ENCODE data around the gene RBM33. TPM values are rescaled to one million over a fixed set of nuclear protein-coding genes. Genes with fewer than 3 reads are reported as not detected.

The RBM33 gene
- total RNA-seq, 1 donor from 2014 or later, result 75.2 TPM

DNA sequence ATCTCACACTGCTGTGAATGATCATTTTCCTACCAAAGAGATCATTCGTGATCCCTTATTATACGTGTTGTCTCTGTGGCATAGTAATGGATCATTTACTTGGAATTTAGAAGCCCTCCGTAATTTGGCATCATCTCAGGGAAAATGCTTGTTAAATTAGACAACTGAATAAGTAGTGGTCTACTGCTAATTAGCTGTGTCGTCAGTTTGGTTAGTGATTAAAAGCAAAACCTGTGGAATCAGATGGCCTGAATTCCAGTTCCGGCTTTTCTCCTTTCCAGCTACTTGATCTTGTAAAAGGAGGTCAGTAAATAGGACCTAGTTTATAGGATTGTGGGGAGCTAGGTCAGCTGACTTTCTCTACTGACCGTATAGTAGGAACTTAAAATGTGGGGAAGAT, 65.6 kb downstream of the RBM33 start:
- Mint-ChIP-seq H3K36me3 (ENCODE audit: low read depth) (peaks cover 51% of the 10 kb centered on the region), H3K27me3 (ENCODE audit: insufficient read depth) (no peaks in the 10 kb centered on the region), H3K27ac (no peak overlapping the region), H3K9me3 (no peaks in the 10 kb centered on the region), H3K4me1 (ENCODE audit: low read depth) (peaks cover 17% of the 10 kb centered on the region), H3K4me3 (no peak overlapping the region)
- DNase-seq (ENCODE audit: low spot score), result no peak
- intact Hi-C loops (cut with micrococcal nuclease), result no loop called here

DNA sequence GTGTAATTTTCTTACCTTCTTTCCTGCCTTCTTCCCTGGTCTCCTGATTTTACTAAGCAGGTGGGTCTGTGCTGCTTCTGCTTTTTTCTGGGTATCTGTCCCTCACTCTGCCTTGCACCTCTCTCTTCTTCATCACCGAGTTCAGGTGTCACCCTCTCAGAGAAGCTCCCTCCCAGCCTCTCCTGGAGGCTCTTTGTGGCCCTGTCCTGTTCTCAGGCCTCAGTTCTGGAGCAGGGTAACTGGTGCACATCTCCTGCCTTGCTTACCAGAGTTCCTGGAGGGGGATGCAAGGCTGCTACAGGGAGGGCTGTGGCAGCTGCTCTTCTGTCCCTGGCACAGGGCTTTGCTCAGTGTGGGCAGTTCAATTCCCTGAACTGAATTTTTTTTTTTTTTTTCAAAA, 66.1 kb downstream of the RBM33 start:
- Mint-ChIP-seq H3K4me1 (ENCODE audit: low read depth) (peaks cover 17% of the 10 kb centered on the region), H3K36me3 (ENCODE audit: low read depth) (peaks cover 46% of the 10 kb centered on the region), H3K27me3 (ENCODE audit: insufficient read depth) (no peaks in the 10 kb centered on the region), H3K4me3 (no peak overlapping the region), H3K27ac (no peak overlapping the region), H3K9me3 (no peaks in the 10 kb centered on the region)
- intact Hi-C loops (cut with micrococcal nuclease), result no loop called here
- DNase-seq (ENCODE audit: low spot score), result no peak

DNA sequence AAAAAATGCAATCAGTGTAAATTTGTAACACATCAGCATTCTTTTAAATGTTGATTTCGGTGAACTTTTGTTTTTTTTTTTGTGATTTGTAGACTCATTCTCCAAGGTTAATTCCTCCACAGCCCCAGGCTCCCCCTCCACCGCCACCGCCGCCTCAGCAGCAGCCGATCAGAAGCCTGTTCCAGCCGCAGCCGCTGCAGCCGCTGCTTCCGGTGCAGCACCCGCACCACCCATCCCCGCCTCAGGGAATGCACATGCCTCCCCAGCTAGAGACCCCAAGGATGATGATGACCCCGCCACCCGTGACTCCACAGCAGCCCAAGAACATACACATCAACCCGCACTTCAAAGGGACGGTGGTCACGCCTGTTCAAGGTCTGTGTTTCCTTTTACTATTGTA, 66.6 kb downstream of the RBM33 start:
- Mint-ChIP-seq H3K27me3 (ENCODE audit: insufficient read depth) (no peaks in the 10 kb centered on the region), H3K4me1 (ENCODE audit: low read depth) (peaks cover 17% of the 10 kb centered on the region), H3K27ac (peak overlapping the region; percentile 18), H3K4me3 (no peak overlapping the region), H3K36me3 (ENCODE audit: low read depth) (peaks cover 42% of the 10 kb centered on the region), H3K9me3 (no peaks in the 10 kb centered on the region)
- no peak for DNase-seq (ENCODE audit: low spot score)
- intact Hi-C loops (cut with micrococcal nuclease), result no loop called here

DNA sequence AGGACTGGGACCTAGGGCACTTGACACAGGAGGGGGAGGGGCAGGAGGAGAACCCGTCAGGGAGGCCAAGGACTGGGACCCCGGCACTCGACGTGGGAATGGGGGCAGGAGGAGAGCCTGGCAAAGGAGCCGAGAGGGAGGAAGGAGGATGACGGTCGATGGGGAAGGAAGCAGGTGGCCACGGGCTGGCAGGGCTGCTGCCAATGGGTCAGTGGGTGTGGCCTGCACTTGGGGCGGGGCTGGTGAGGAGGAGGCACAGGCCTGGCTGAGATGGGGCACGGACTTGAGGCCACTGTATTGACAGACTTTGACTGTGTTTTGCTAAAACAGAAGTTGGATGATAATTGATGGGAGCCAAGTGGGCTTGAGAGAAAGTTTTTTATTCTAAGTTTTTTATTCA, 68.9 kb downstream of the RBM33 start:
- H3K4me1 Mint-ChIP-seq (ENCODE audit: low read depth), result peaks cover 17% of the 10 kb centered on the region
- H3K9me3 Mint-ChIP-seq, result no peaks in the 10 kb centered on the region
- intact Hi-C loops (cut with micrococcal nuclease), result no loop called here
- no peak overlapping the region for H3K4me3 Mint-ChIP-seq
- no peaks in the 10 kb centered on the region for H3K27me3 Mint-ChIP-seq (ENCODE audit: insufficient read depth)
- peaks cover 37% of the 10 kb centered on the region for H3K36me3 Mint-ChIP-seq (ENCODE audit: low read depth)
- DNase-seq (ENCODE audit: low spot score), result no peak
- H3K27ac Mint-ChIP-seq, result peak overlapping the region; percentile 9

DNA sequence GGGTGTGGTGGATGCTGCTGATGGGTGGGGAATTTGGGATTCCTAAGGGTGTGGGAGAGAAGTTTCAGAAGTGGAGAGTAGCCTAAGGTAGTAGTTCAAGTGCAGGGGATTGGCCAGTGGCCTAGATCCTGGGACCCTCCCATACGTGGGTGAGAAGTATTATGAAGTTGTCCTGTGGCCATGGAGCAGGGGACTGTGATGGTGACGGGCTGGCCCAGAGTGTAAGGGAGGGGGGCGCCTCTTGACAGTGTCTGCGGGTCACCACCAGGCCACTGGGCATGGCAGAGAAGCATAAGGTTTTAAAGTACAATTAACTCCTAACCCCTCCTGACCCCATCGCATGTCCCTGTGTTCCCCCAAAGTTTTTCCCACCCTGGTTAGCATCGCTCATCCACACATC, 70.2 kb downstream of the RBM33 start:
- no peaks in the 10 kb centered on the region for H3K9me3 Mint-ChIP-seq
- no peak overlapping the region for H3K27ac Mint-ChIP-seq
- H3K36me3 Mint-ChIP-seq (ENCODE audit: low read depth), result peaks cover 39% of the 10 kb centered on the region
- no peak overlapping the region for H3K4me3 Mint-ChIP-seq
- intact Hi-C loops (cut with micrococcal nuclease), result no loop called here
- DNase-seq (ENCODE audit: low spot score), result no peak
- H3K4me1 Mint-ChIP-seq (ENCODE audit: low read depth), result peaks cover 17% of the 10 kb centered on the region
- no peaks in the 10 kb centered on the region for H3K27me3 Mint-ChIP-seq (ENCODE audit: insufficient read depth)

DNA sequence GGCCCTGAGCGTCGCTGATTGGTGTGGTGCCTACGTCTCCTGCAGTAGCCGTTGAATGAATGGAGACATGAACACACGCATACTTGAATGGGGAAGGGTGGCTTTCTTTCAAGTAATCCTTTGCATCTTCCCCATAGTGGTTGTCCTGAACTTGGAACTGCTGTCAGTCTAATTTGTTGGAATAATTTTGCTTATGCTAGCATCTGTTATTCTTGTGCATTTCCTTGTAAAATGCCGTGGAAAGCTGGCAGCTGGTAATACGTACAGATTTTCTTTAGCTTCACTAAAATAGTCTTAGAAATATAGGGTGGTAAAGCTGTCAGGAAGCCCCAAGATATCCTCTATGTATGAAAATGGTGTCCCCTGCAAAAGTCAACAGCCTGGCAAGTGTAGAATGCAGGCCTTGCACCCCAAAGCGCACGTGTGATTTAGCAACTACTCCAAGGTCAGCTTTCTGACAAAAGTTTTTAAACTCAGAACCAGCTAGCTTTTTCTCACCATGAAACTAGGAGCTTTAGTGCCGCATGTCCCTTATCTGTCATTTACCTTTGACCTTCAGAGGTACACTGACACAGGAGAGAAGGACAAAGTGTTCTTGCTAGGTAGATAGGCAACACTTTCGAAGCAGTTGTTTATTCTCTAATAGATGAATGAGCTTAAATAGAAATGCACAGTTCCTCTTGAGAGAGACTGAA, 70.8 kb downstream of the RBM33 start:
- H3K4me1 Mint-ChIP-seq (ENCODE audit: low read depth), result peaks cover 17% of the 10 kb centered on the region
- H3K36me3 Mint-ChIP-seq (ENCODE audit: low read depth), result peaks cover 39% of the 10 kb centered on the region
- intact Hi-C loops (cut with micrococcal nuclease), result no loop called here
- H3K4me3 Mint-ChIP-seq, result no peak overlapping the region
- DNase-seq (ENCODE audit: low spot score), result no peak
- H3K27ac Mint-ChIP-seq, result no peak overlapping the region
- H3K9me3 Mint-ChIP-seq, result no peaks in the 10 kb centered on the region
- H3K27me3 Mint-ChIP-seq (ENCODE audit: insufficient read depth), result no peaks in the 10 kb centered on the region

DNA sequence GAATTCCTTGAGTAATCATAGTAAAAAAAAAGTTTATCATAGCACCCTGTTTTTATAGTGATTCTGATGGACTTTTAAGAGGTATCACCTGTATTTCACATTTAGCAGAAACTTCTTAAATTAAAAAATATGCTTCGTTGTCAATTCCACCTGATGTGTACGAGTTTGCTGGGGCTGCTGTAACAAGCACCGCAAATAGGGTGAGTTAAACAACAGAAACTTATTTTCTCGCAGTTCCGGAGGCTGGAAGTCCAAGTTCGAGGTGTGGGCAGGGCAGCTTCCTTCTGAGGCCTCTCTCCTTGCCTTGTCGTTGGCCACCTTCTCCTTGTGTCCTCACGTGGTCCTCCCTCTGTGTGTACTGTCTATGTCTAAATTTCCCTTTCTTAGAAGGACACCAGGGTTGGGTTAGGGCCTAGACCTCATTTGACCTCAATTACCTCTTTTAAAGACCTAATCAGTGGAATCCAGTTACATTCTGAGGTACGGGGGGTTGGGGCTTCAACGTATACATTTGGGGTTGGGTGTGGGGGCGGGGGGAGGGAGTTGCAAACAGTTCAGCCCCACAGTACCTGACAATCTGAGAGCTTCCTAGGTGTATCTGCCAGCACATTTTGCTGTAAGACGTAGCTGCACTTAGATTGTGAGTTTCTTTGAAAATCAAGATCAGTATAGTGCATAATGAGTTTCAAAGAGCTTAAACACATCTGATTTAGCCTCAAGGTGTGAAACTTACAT, 72.7 kb downstream of the RBM33 start:
- no peak for DNase-seq (ENCODE audit: low spot score)
- intact Hi-C loops (cut with micrococcal nuclease), result no loop called here
- H3K27me3 Mint-ChIP-seq (ENCODE audit: insufficient read depth), result no peaks in the 10 kb centered on the region
- peaks cover 16% of the 10 kb centered on the region for H3K4me1 Mint-ChIP-seq (ENCODE audit: low read depth)
- no peaks in the 10 kb centered on the region for H3K9me3 Mint-ChIP-seq
- no peak overlapping the region for H3K4me3 Mint-ChIP-seq
- H3K36me3 Mint-ChIP-seq (ENCODE audit: low read depth), result peaks cover 25% of the 10 kb centered on the region
- H3K27ac Mint-ChIP-seq, result no peak overlapping the region

DNA sequence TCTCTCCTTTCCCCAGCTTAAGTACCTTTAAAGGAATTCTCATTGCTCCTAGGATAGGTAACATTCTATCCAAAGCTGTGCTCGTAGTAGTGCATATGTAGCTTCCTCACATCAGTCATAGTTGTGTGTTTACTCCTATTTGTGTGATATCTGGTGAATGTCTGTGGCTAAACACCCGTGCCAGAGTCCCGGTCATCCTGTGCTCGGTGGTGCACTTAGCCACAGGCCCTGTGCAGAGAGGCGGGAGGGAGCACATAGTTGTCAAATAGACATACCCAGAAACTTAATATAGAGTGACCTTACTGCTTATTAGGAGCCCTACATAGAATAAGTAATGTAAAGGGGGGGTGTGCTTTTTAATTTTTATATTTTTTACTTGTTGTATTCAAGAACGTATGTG, 76.6 kb downstream of the RBM33 start:
- H3K27ac Mint-ChIP-seq, result peak overlapping the region; percentile 6
- no peaks in the 10 kb centered on the region for H3K4me1 Mint-ChIP-seq (ENCODE audit: low read depth)
- peaks cover 16% of the 10 kb centered on the region for H3K36me3 Mint-ChIP-seq (ENCODE audit: low read depth)
- DNase-seq (ENCODE audit: low spot score), result no peak
- intact Hi-C loops (cut with micrococcal nuclease), result no loop called here
- no peak overlapping the region for H3K4me3 Mint-ChIP-seq
- no peaks in the 10 kb centered on the region for H3K27me3 Mint-ChIP-seq (ENCODE audit: insufficient read depth)
- H3K9me3 Mint-ChIP-seq, result no peaks in the 10 kb centered on the region

DNA sequence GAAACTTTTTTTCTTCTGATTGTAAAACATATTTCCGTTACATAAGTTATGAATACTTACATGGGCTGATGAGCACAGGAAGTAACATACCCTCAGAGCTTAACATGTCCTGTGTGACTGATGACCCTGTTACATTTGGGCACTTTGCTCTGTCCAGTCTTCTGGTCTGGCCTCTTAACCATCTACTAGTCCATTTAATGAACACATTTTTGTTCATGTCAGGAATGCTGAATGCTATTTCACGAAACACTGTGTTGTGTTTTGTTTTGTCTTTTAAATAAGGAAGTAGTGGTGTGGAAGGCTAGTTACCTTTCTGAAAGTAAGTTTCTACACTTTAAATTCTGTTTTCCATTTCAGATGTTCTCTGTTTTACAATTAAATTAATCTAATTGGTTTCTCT, 77.7 kb downstream of the RBM33 start:
- intact Hi-C loops (cut with micrococcal nuclease), result no loop called here
- H3K27ac Mint-ChIP-seq, result no peak overlapping the region
- DNase-seq (ENCODE audit: low spot score), result no peak
- H3K4me1 Mint-ChIP-seq (ENCODE audit: low read depth), result no peaks in the 10 kb centered on the region
- H3K9me3 Mint-ChIP-seq, result no peaks in the 10 kb centered on the region
- peaks cover 12% of the 10 kb centered on the region for H3K36me3 Mint-ChIP-seq (ENCODE audit: low read depth)
- H3K27me3 Mint-ChIP-seq (ENCODE audit: insufficient read depth), result no peaks in the 10 kb centered on the region
- no peak overlapping the region for H3K4me3 Mint-ChIP-seq

DNA sequence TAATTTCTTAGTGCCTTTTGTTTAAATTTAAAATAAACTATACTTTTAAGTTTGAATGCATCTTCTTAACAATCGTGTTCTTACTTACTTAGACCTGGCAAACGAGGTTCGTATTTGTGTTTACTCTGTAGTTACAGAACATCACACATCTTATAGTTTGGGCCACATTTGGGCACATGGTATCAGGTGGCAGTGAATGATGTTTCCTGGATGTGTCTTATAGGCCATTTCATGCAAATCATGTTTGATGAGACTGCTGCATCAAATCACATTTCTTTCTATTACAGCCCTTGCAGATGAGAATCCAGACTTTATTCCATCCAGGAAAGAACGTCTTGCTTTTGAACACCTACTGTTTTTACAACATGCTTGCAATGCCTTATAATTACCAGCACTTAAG, 78.5 kb downstream of the RBM33 start:
- intact Hi-C loops (cut with micrococcal nuclease), result no loop called here
- Mint-ChIP-seq H3K9me3 (no peaks in the 10 kb centered on the region), H3K4me3 (no peak overlapping the region)

DNA sequence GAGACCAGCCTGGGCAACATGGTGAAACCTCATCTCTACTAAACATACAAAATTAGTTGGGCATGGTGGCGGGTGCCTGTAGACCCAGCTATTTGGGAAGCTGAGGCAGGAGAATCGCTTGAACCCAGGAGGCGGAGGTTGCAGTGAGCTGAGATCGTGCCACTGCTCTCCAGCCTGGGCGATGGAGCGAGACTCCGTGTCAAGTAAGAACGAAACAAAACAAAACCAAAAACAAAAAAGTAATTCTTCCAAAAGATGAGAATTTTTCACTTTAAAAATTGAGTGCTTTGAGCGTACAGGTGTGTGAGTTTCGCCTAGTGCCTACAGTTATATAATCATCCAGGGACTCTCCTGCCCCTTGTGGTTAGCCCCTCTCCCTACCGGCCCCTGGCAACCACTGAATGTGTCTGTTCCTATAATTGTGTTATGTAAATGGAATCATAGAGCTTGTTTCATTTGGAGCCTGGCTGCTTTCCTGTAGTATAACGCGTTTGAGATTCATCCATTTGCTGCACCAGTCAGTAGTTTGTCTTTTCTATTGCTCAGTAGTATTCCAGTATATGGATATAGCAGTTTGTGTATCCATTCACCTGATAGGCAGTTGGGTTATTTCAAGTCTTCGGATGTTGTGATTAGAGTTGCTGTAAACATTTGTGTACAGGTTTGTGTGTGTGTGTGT, 80.0 kb downstream of the RBM33 start:
- Mint-ChIP-seq H3K4me3 (no peak overlapping the region), H3K9me3 (no peaks in the 10 kb centered on the region), H3K27ac (no peak overlapping the region), H3K4me1 (ENCODE audit: low read depth) (peaks cover 6% of the 10 kb centered on the region), H3K27me3 (ENCODE audit: insufficient read depth) (no peaks in the 10 kb centered on the region), H3K36me3 (ENCODE audit: low read depth) (peaks cover 20% of the 10 kb centered on the region)
- intact Hi-C loops (cut with micrococcal nuclease), result no loop called here
- DNase-seq (ENCODE audit: low spot score), result no peak

More for the DNA sequence above, 78.5 kb downstream of the RBM33 start:
- DNase-seq (ENCODE audit: low spot score), result no peak
- Mint-ChIP-seq H3K27ac (no peak overlapping the region), H3K27me3 (ENCODE audit: insufficient read depth) (no peaks in the 10 kb centered on the region), H3K4me1 (ENCODE audit: low read depth) (no peaks in the 10 kb centered on the region), H3K36me3 (ENCODE audit: low read depth) (peaks cover 12% of the 10 kb centered on the region)

DNA sequence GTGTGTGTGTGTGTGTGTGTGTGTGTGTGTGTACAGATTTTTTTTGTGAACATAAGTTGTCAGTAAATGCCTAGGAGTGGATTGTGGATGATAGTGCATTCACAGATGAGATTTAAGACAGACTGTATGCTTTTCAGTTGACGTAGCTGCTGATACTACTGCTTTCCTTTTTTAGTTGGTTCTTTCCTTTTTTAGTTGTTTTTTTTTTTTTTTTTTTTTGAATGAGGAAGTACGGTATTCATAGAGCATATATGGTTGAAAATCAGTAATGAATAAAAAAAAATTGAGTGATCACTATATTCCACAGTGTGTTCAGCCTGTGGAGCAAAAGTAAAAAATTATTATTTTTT, 80.5 kb downstream of the RBM33 start:
- Mint-ChIP-seq H3K9me3 (no peaks in the 10 kb centered on the region), H3K36me3 (ENCODE audit: low read depth) (peaks cover 23% of the 10 kb centered on the region), H3K27ac (no peak overlapping the region), H3K27me3 (ENCODE audit: insufficient read depth) (no peaks in the 10 kb centered on the region), H3K4me3 (no peak overlapping the region), H3K4me1 (ENCODE audit: low read depth) (peaks cover 10% of the 10 kb centered on the region)
- intact Hi-C loops (cut with micrococcal nuclease), result no loop called here
- DNase-seq (ENCODE audit: low spot score), result no peak

DNA sequence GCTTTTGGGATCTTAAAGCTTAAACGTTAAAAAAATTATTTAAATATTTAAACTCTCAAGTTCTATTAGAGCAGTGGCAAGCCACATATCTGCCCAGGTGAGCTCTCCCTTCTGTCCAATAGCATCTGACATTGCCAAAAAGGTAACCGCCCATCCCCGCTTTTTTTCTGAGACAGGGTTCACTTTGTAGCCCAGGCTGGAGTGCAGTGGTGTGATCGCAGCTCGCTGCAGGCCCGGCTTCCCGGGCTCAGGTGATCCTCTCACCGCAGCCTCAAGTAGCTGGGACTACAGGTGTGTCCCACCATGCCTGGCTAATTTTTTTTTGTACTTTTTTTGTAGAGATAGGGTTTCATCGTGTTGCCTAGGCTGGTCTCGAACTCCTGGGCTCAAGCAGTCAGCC, 83.2 kb downstream of the RBM33 start:
- H3K27ac Mint-ChIP-seq, result no peak overlapping the region
- H3K27me3 Mint-ChIP-seq (ENCODE audit: insufficient read depth), result no peaks in the 10 kb centered on the region
- DNase-seq (ENCODE audit: low spot score), result no peak
- H3K36me3 Mint-ChIP-seq (ENCODE audit: low read depth), result peaks cover 37% of the 10 kb centered on the region
- intact Hi-C loops (cut with micrococcal nuclease), result no loop called here
- no peaks in the 10 kb centered on the region for H3K9me3 Mint-ChIP-seq
- H3K4me3 Mint-ChIP-seq, result no peak overlapping the region
- H3K4me1 Mint-ChIP-seq (ENCODE audit: low read depth), result peaks cover 21% of the 10 kb centered on the region
